IPS-NIHi7 (cell line): ENCODE data around the gene DTX2.
"Not testable (repeated sequence)": the region's sequence is repeated elsewhere in the genome, so short reads cannot be mapped to it uniquely, and the experiment has no call there.

Experiments used
- DNase-seq: peaks from one replicate; pipeline ENCODE4 v3.0.0; 2012; ENCODE audit warnings: mixed read lengths; ENCODE audit errors: extremely low spot score

The DTX2 gene

GRCh38 chr7:76487969-76488368, 26.5 kb downstream of the DTX2 start:
- DNase-seq, result not testable (repeated sequence)

GRCh38 chr7:76492139-76492538, 30.6 kb downstream of the DTX2 start:
- DNase-seq, result not testable (repeated sequence)

GRCh38 chr7:76495717-76496116, 34.2 kb downstream of the DTX2 start:
- not testable (repeated sequence) for DNase-seq

- DNase-seq, result not testable (repeated sequence)
Measured at GRCh38 chr7:76497918-76498582, 36.5 kb downstream of the DTX2 start.

GRCh38 chr7:76498583-76499200, 37.2 kb downstream of the DTX2 start:
- not testable (repeated sequence) for DNase-seq

- not testable (repeated sequence) for DNase-seq
Measured at GRCh38 chr7:76499201-76499923, 37.9 kb downstream of the DTX2 start.

- DNase-seq, result not testable (repeated sequence)
Measured at GRCh38 chr7:76499924-76500241, 38.4 kb downstream of the DTX2 start.

GRCh38 chr7:76502224-76502623, 40.7 kb downstream of the DTX2 start:
- DNase-seq, result not testable (repeated sequence)

GRCh38 chr7:76502836-76503235, 41.3 kb downstream of the DTX2 start:
- DNase-seq, result not testable (repeated sequence)

GRCh38 chr7:76503244-76503643, 41.7 kb downstream of the DTX2 start:
- not testable (repeated sequence) for DNase-seq

GRCh38 chr7:76504351-76505167, 43.0 kb downstream of the DTX2 start:
- not testable (repeated sequence) for DNase-seq

GRCh38 chr7:76505168-76506080, 43.9 kb downstream of the DTX2 start:
- peak; percentile 7 for DNase-seq

GRCh38 chr7:76506081-76506440, 44.6 kb downstream of the DTX2 start:
- DNase-seq, result no peak

- not testable (repeated sequence) for DNase-seq
Measured at GRCh38 chr7:76506643-76507042, 45.1 kb downstream of the DTX2 start.

- DNase-seq, result no peak
Measured at GRCh38 chr7:76507723-76508406, 46.4 kb downstream of the DTX2 start.

GRCh38 chr7:76509931-76510877, 48.7 kb downstream of the DTX2 start, which contains the start of gene UPK3B:
Gene UPK3B, plus strand, starts transcription at chr7:76510552. Its CDS starts 101 bp downstream, at chr7:76510653.
- DNase-seq, result peak; percentile 80

GRCh38 chr7:76511200-76511910, 49.8 kb downstream of the DTX2 start:
- not testable (repeated sequence) for DNase-seq
